A549 (cell line): Measurements from ENCODE around the gene FOCAD. TPM values are rescaled to one million over a fixed set of nuclear protein-coding genes. Genes with fewer than 3 reads are reported as not detected.

Experiments
- ATAC-seq, 2 experiments: fragments of 200-7000 bp in 1 of 2; fragments of >200 bp in 1 of 2; cut with Nextera tagmentation in 1 of 2; cut with Tn5 transposase in 1 of 2; 3 replicates each; pipeline versions ENCODE4 v1.8.0 to v1.9.1; 2018 to 2020; ENCODE audit warnings: mild to moderate bottlenecking in 1 of 2, moderate library complexity in 1 of 2
- CTCF ChIA-PET: fragments of 300-600 bp; sonication (Branson Sonifier 250); formaldehyde crosslinking; extraction: SDS; loops from one replicate; lab custom pipeline; 2021; ENCODE audit warnings: antibody characterized with exemption, inconsistent platforms; lab: Yijun Ruan, JAX
- POLR2A ChIA-PET: fragments of 350-600 bp; formaldehyde crosslinking; extraction: SDS; loops from one replicate; lab custom pipeline; 2021; ENCODE audit warnings: antibody characterized with exemption, inconsistent platforms; lab: Yijun Ruan, JAX
- DNase-seq, 2 experiments: peaks; one replicate each; pipeline versions ENCODE4 v3.0.0 to v3.0.0-alpha.2; 2011 to 2016; ENCODE audit warnings: low read depth in 1 of 2, low spot score in 1 of 2
- FAIRE-seq: peaks from 2 replicates; lab custom pipeline; 2011; peaks lifted over from hg19 to GRCh38; lab: Jason Lieb, UNC
- H3K27ac ChIP-seq, 2 experiments: fragments of >200 bp; sonication (Bioruptor Twin); formaldehyde crosslinking; 3 replicates each; pipeline ENCODE4 v1.5.1; 2016 to 2017
- H3K4me1 ChIP-seq: fragments of >200 bp; sonication (Bioruptor Twin); formaldehyde crosslinking; 3 replicates; pipeline ENCODE4 v1.6.1; 2016
- H3K4me2 ChIP-seq: fragments of >200 bp; sonication (Bioruptor Twin); formaldehyde crosslinking; 3 replicates; pipeline ENCODE4 v1.6.1; 2016
- H3K4me3 ChIP-seq: fragments of >200 bp; sonication (Bioruptor Twin); formaldehyde crosslinking; 3 replicates; pipeline ENCODE4 v1.5.1; 2016
- H3K9me3 ChIP-seq: fragments of >200 bp; sonication (Bioruptor Twin); formaldehyde crosslinking; 3 replicates; pipeline ENCODE4 v1.6.1; 2016
- ATOH8 ChIP-seq: fragments of 250-450 bp; sonication (Bioruptor Pico); IDR thresholded peaks from 2 replicates; pipeline ENCODE4 v1.5.0; 2020; ENCODE audit warnings: low read depth, mild to moderate bottlenecking, moderate library complexity
- CTCF ChIP-seq: fragments of >200 bp; sonication (Bioruptor Twin); formaldehyde crosslinking; IDR thresholded peaks from 3 replicates; pipeline ENCODE4 v1.5.1; 2016
- ELK1 ChIP-seq: fragments of 150-350 bp; IDR thresholded peaks from 2 replicates; pipeline ENCODE4 v1.6.1; 2014; ENCODE audit warnings: low read depth, mild to moderate bottlenecking, low read length
- EP300 ChIP-seq, 2 experiments: fragments of >200 bp; sonication (Bioruptor Twin); formaldehyde crosslinking; IDR thresholded peaks; 2 replicates in 1 of 2; 3 replicates in 1 of 2; pipeline ENCODE4 v1.6.1; 2016 to 2017
- FOSL2 ChIP-seq, 2 experiments: fragments of 450-650 bp in 1 of 2; fragments of >200 bp in 1 of 2; sonication (Bioruptor Twin) in 1 of 2; formaldehyde crosslinking; IDR thresholded peaks; 2 replicates each; pipeline versions ENCODE4 v1.5.0 to v1.6.1; 2016 to 2020; ENCODE audit warnings: mild to moderate bottlenecking in 1 of 2, moderate library complexity in 1 of 2
- JUNB ChIP-seq: fragments of >200 bp; sonication (Bioruptor Twin); formaldehyde crosslinking; IDR thresholded peaks from 2 replicates; pipeline ENCODE4 v1.6.1; 2016
- KDM1A ChIP-seq: fragments of 200-600 bp; sonication (generic); IDR thresholded peaks from 2 replicates; pipeline ENCODE4 v1.6.1; 2016; ENCODE audit warnings: low read depth, mild to moderate bottlenecking
- MAX ChIP-seq: IDR thresholded peaks from 2 replicates; pipeline ENCODE4 v1.6.1; 2012
- NPAS2 ChIP-seq: fragments of 250-450 bp; sonication (Bioruptor Pico); IDR thresholded peaks from 2 replicates; pipeline ENCODE4 v1.8.0; 2022; ENCODE audit warnings: mild to moderate bottlenecking, moderate library complexity, borderline replicate concordance
- PHF8 ChIP-seq: fragments of 200-600 bp; sonication (generic); IDR thresholded peaks from 2 replicates; pipeline ENCODE4 v1.6.1; 2016; ENCODE audit warnings: low read depth, mild to moderate bottlenecking, antibody characterized with exemption, moderate library complexity, borderline replicate concordance
- RAD21 ChIP-seq, 2 experiments: fragments of >200 bp in 1 of 2; sonication (Bioruptor Twin) in 1 of 2; formaldehyde crosslinking in 1 of 2; IDR thresholded peaks in 1 of 2; conservative IDR thresholded peaks in 1 of 2; 2 replicates in 1 of 2; 3 replicates in 1 of 2; pipeline ENCODE4 v1.6.1; 2012 to 2018; ENCODE audit warnings: inconsistent platforms in 1 of 2
- RARB ChIP-seq: fragments of 250-450 bp; sonication (Bioruptor Pico); IDR thresholded peaks from 2 replicates; pipeline ENCODE4 v1.8.0; 2021; ENCODE audit warnings: mild to moderate bottlenecking, moderate library complexity
- RFX5 ChIP-seq: fragments of 450-650 bp; IDR thresholded peaks from 2 replicates; pipeline ENCODE4 v1.7.1; 2014; ENCODE audit warnings: antibody characterized with exemption, mild to moderate bottlenecking, moderate library complexity
- RNF2 ChIP-seq: fragments of 200-600 bp; sonication (generic); IDR thresholded peaks from 2 replicates; pipeline ENCODE4 v1.6.1; 2016; ENCODE audit warnings: low read depth, mild to moderate bottlenecking, antibody characterized with exemption, moderate library complexity, borderline replicate concordance
- SMC3 ChIP-seq: fragments of >200 bp; sonication (Bioruptor Twin); formaldehyde crosslinking; IDR thresholded peaks from 3 replicates; pipeline ENCODE4 v1.6.1; 2018; ENCODE audit warnings: inconsistent platforms
- ZNF302 ChIP-seq: fragments of 250-450 bp; sonication (Bioruptor Pico); IDR thresholded peaks from 2 replicates; pipeline ENCODE4 v1.9.0; 2021; ENCODE audit warnings: inconsistent platforms, mild to moderate bottlenecking, moderate library complexity
- ZSCAN20 ChIP-seq: fragments of 250-450 bp; sonication (Bioruptor Pico); IDR thresholded peaks from 2 replicates; pipeline ENCODE4 v1.8.0; 2022; ENCODE audit warnings: mild to moderate bottlenecking, moderate library complexity
- WGBS: methylation state at CpG from one replicate; pipeline ENCODE4 v1.1.6; 2017; ENCODE audit errors: missing lambda C conversion rate; 5-methylcytosine and 5-hydroxymethylcytosine counted together
- polyA plus RNA-seq, 4 experiments: library from polyadenylated mRNA; depleted of rRNA in 3 of 4; stranded (reverse); fragments of >200 nt; fragmentation: RNase III in 1 of 4; extraction: RNeasy Plus Mini Kit Qiagen cat#74134 plus additional on column Dnase treatment in 1 of 4; gene quantifications; 2 replicates in 3 of 4; 3 replicates in 1 of 4; pipeline ENCODE4 v1.2.3, GENCODE V29; 2011 to 2017

Gene FOCAD
- polyA plus RNA-seq, 2 of the 4 experiments (the other 2 are of a cell fraction), result 22.0 to 53.8 TPM

- no peak for TF ChIP-seq RFX5
Measured at GRCh38 chr9:20837166-20837565, 153.1 kb downstream of the FOCAD start (continued).

GRCh38 chr9:20838218-20838617, 154.2 kb downstream of the FOCAD start:
- Histone ChIP-seq H3K9me3 (no peaks in the 10 kb centered on the region), H3K4me2 (no peak overlapping the region), H3K27ac (no peak overlapping the region), H3K4me3 (no peak overlapping the region), H3K4me1 (peaks cover 12% of the 10 kb centered on the region)
- no peak for ATAC-seq
- ChIA-PET CTCF (no interaction called here), POLR2A (no interaction called here)
- no peak for TF ChIP-seq NPAS2
- TF ChIP-seq ELK1, result no peak
- TF ChIP-seq RNF2, result no peak
- TF ChIP-seq ZNF302 (CRISPR knock-in tag), result no peak
- FAIRE-seq, result no peak
- no peak for DNase-seq
- 86% methylated on average over 1 of the region's 1 CpG for WGBS

- FAIRE-seq (no peak), DNase-seq (no peak), ATAC-seq (no peak)
- no peak for TF ChIP-seq JUNB
- no peak for TF ChIP-seq CTCF
- ChIA-PET POLR2A (no interaction called here), CTCF (no interaction called here)
- Histone ChIP-seq H3K4me2 (no peak overlapping the region), H3K27ac (no peak overlapping the region), H3K4me3 (no peak overlapping the region), H3K9me3 (no peaks in the 10 kb centered on the region), H3K4me1 (no peaks in the 10 kb centered on the region)
- 84% methylated on average over 2 of the region's 2 CpGs for WGBS
Measured at GRCh38 chr9:20844916-20845315, 160.9 kb downstream of the FOCAD start.

- no peak overlapping the region for H3K4me2 ChIP-seq
- no peak overlapping the region for H3K27ac ChIP-seq
- FAIRE-seq, result no peak
- H3K4me1 ChIP-seq, result no peaks in the 10 kb centered on the region
- TF ChIP-seq ZSCAN20 (CRISPR knock-in tag) (no peak), RARB (CRISPR knock-in tag) (no peak), MAX (no peak), SMC3 (no peak), PHF8 (no peak), ATOH8 (no peak), FOSL2 (IDR thresholded peaks at IDR 0.05) (no peak), FOSL2 (CRISPR knock-in tag; IDR thresholded peaks at IDR 0.05) (no peak), RNF2 (no peak), CTCF (no peak), EP300 (IDR thresholded peaks at IDR 0.05) (no peak), KDM1A (no peak), ELK1 (no peak), RAD21 (conservative IDR thresholded peaks at IDR 0.05 in 1 of 2, IDR thresholded peaks at IDR 0.05 in 1 of 2) (no peak), RFX5 (no peak)
- no peaks in the 10 kb centered on the region for H3K9me3 ChIP-seq
- POLR2A ChIA-PET, result no interaction called here
- CTCF ChIA-PET, result no interaction called here
- no peak overlapping the region for H3K4me3 ChIP-seq
- no peak for DNase-seq
- no peak for ATAC-seq
- WGBS, result 90% methylated on average over 2 of the region's 2 CpGs
Measured at GRCh38 chr9:20848490-20848889, 164.4 kb downstream of the FOCAD start.
